HPDE6-E6E7 (cell line): ENCODE measurements around the gene SOX2.
"Not testable (repeated sequence)": the region's sequence is repeated elsewhere in the genome, so short reads cannot be mapped to it uniquely, and the experiment has no call there.

Source experiments
- DNase-seq: peaks from one replicate; pipeline ENCODE4 v3.0.0; 2011; ENCODE audit warnings: missing footprints; ENCODE audit errors: extremely low spot score

The SOX2 gene

GRCh38 chr3:181757694-181758306, 46.1 kb downstream of the SOX2 start:
- no peak for DNase-seq

GRCh38 chr3:181761906-181762305, 50.2 kb downstream of the SOX2 start:
- no peak for DNase-seq

GRCh38 chr3:181764033-181764432, 52.3 kb downstream of the SOX2 start:
- DNase-seq, result not testable (repeated sequence)
